WERI-Rb-1 (cell line): ENCODE data around the gene KRT3.

Source experiments
- DNase-seq: peaks from one replicate; pipeline ENCODE4 v3.0.0-alpha.2; 2020
- H3K27ac ChIP-seq: fragments of 250-450 bp; sonication (Bioruptor Pico); 2 replicates; pipeline ENCODE4 v1.5.1; 2020; ENCODE audit warnings: mild to moderate bottlenecking, moderate library complexity
- H3K27me3 ChIP-seq: fragments of 250-450 bp; sonication (Bioruptor Pico); 2 replicates; pipeline ENCODE4 v1.5.1; 2021; ENCODE audit warnings: mild to moderate bottlenecking, low read depth, moderate library complexity; ENCODE audit not compliant: insufficient read depth, severe bottlenecking
- H3K36me3 ChIP-seq: fragments of 250-450 bp; sonication (Bioruptor Pico); 2 replicates; pipeline ENCODE4 v1.5.1; 2020; ENCODE audit warnings: mild to moderate bottlenecking, moderate library complexity
- H3K4me3 ChIP-seq: 2 replicates; pipeline ENCODE4 v1.5.1; 2011; ENCODE audit warnings: low read depth, mild to moderate bottlenecking, control low read depth, low read length
- H3K9me3 ChIP-seq: fragments of 250-450 bp; sonication (Bioruptor Pico); 2 replicates; pipeline ENCODE4 v1.5.1; 2021; ENCODE audit warnings: mild to moderate bottlenecking, moderate library complexity; ENCODE audit not compliant: severe bottlenecking
- CTCF ChIP-seq: IDR thresholded peaks from 2 replicates; pipeline ENCODE4 v1.5.1; 2011; ENCODE audit warnings: low read depth, mild to moderate bottlenecking, control low read depth, inconsistent platforms, low read length

The KRT3 gene

DNA sequence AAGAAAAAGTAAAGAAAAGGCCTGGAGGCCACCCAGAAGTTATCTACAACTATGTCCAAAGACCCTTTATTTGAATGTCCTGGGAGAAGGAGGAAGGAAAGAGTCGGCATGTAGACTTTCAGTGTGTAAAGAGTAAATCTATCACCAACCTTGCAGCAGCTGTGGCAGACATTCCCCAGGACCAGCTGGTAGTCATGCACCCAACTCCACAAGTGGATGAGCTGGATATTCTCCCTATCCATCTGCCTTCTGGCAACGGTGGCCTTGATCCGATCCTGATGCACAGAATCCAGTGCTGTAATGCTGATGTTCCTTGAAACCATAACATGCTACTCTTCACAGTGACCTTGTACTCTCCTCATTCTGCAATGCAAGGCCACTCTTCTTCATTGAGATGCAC is 46.1 kb downstream of the KRT3 start:
- no peak for TF ChIP-seq CTCF
- H3K27me3 ChIP-seq, result peaks cover 67% of the 10 kb centered on the region
- H3K27ac ChIP-seq, result no peak overlapping the region
- DNase-seq, result no peak
- H3K9me3 ChIP-seq, result no peaks in the 10 kb centered on the region
- no peak overlapping the region for H3K4me3 ChIP-seq
- H3K36me3 ChIP-seq, result no peaks in the 10 kb centered on the region

GRCh38 chr12:52748578-52748977 is 47.3 kb downstream of the KRT3 start:
- H3K36me3 ChIP-seq, result no peaks in the 10 kb centered on the region
- no peaks in the 10 kb centered on the region for H3K9me3 ChIP-seq
- H3K27me3 ChIP-seq, result peaks cover 68% of the 10 kb centered on the region
- no peak overlapping the region for H3K4me3 ChIP-seq
- TF ChIP-seq CTCF, result no peak
- no peak for DNase-seq
- H3K27ac ChIP-seq, result no peak overlapping the region

GRCh38 chr12:52745554-52745953 is 50.4 kb downstream of the KRT3 start:
- no peaks in the 10 kb centered on the region for H3K9me3 ChIP-seq
- no peak overlapping the region for H3K4me3 ChIP-seq
- DNase-seq, result no peak
- peaks cover 83% of the 10 kb centered on the region for H3K27me3 ChIP-seq
- no peaks in the 10 kb centered on the region for H3K36me3 ChIP-seq
- TF ChIP-seq CTCF, result no peak
- H3K27ac ChIP-seq, result no peak overlapping the region

GRCh38 chr12:52744493-52745156 is 51.3 kb downstream of the KRT3 start:
- no peak for DNase-seq
- no peaks in the 10 kb centered on the region for H3K36me3 ChIP-seq
- TF ChIP-seq CTCF, result no peak
- no peaks in the 10 kb centered on the region for H3K9me3 ChIP-seq
- no peak overlapping the region for H3K4me3 ChIP-seq
- H3K27ac ChIP-seq, result no peak overlapping the region
- peaks cover 91% of the 10 kb centered on the region for H3K27me3 ChIP-seq

GRCh38 chr12:52742822-52743457 is 53.0 kb downstream of the KRT3 start:
- H3K27me3 ChIP-seq, result peaks cover 85% of the 10 kb centered on the region
- TF ChIP-seq CTCF, result no peak
- no peaks in the 10 kb centered on the region for H3K36me3 ChIP-seq
- no peaks in the 10 kb centered on the region for H3K9me3 ChIP-seq
- no peak for DNase-seq
- no peak overlapping the region for H3K27ac ChIP-seq
- H3K4me3 ChIP-seq, result no peak overlapping the region

- Histone ChIP-seq H3K36me3 (no peaks in the 10 kb centered on the region), H3K27me3 (peaks cover 78% of the 10 kb centered on the region), H3K4me3 (no peak overlapping the region), H3K9me3 (no peaks in the 10 kb centered on the region), H3K27ac (no peak overlapping the region)
- no peak for TF ChIP-seq CTCF
- no peak for DNase-seq
Measured at GRCh38 chr12:52742196-52742580, 53.7 kb downstream of the KRT3 start.
